Erythroblast (primary cell): ENCODE data around the gene ZFAND6.
"Not testable (repeated sequence)": the region's sequence is repeated elsewhere in the genome, so short reads cannot be mapped to it uniquely, and the experiment has no call there.

Experiments
- DNase-seq, 2 experiments: peaks; one replicate each; lab custom pipeline; 2025; lab: John Stamatoyannopoulos, UW
- GATA1 ChIP-seq: IDR thresholded peaks from 2 replicates; pipeline ENCODE4 v1.6.1; 2011; ENCODE audit warnings: low read depth, mild to moderate bottlenecking, control low read depth, low read length, moderate library complexity
- POLR2A ChIP-seq: IDR thresholded peaks from 2 replicates; pipeline ENCODE4 v1.6.1; 2011; ENCODE audit warnings: mild to moderate bottlenecking, low read length

Gene ZFAND6

DNA sequence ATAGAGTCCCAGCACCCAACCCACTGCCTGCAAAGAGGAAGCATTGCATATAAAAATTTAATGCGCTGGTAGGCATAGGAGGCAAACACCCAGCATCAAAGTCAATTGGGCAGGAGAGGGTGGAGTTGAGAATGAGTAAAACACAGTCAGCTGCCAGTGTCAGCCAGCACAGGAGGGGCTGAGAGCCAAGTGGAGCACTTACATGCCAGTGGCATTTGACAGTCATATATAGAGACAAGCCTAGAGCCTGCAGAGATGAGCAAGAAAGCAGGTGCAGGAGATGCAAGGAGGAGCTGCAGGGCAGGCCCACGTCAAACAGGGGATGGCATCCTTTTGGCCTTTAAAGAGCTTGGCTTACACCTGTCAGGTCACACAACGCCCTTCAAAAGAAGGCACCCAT is 27.6 kb upstream of the ZFAND6 start:
- TF ChIP-seq GATA1 (no peak), POLR2A (no peak)
- DNase-seq: no peak

DNA sequence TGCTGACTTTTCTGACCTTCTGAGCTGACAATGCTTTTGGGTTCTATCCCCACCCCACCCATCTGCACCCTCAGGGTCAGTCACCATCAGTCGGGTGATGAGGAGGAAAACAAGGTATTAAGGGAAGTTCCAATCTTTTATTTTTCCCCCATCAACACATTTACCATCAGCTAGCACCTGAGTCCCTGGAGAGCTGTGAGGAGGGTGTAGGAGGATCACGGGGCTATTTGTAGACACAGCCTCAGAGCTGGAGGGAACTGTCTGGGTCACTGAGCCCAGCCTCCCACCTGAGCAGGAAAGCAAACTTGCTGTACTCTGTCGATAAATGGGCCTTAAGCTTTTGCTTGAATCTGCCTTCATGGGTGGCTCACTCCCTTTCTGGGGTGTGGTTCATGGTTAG is 24.8 kb upstream of the ZFAND6 start:
- DNase-seq: no peak
- TF ChIP-seq POLR2A (no peak), GATA1 (no peak)

DNA sequence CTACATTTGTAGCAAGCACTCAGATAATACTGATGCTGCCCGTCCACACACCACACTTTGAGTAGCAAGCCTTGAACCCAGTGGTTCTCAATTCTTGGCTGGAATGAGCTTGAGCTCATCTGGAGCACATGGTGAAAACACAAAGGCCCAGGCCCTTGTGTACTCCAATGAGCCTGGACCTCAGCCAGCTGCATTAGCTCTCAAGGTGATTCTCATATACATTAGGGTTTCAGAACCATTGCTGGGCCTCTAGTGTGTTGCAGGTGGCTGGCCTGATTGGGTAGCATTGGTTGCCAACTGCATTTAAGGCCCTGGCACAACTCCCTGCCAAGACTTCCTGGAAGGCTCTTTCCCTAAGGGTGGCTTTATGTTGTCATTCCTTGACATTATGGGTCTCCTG is 23.4 kb upstream of the ZFAND6 start:
- TF ChIP-seq POLR2A (no peak), GATA1 (no peak)
- no peak for DNase-seq

DNA sequence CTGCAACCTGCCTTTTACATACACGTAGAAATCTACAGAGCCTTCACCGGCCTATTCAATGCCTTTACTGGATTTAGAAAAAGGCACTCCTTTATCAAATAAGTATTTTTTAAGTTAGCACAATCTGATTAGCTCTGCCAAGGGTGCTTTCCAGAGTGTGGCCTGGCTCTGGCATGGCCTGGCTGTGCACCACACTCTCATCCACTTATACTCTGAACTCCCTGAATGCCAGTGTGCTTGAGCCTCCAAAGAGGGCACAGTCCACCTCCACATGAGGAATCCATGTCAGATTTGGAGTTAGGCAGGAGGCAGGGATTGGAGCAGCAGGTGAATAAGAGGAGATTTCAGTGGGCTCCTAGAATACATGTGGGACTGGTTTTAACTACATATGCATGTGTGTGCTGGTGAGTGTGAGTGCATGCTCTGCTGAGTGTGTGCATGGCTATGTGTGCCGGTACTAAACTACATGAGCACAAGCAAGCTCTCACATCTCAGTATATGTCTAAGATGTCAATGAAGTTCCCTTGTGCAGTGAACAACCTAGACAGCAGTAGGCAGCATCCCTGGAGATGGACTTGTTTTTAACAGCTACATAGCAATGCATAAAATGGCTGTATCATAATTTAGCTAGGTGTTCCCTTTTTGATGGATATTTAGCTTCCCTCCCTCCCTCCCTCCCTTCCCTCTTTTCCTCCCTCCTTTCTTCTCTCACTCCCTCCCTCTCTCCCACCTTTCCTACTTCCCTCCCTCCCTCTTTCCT is 17.8 kb upstream of the ZFAND6 start:
- no peak for DNase-seq
- no peak for TF ChIP-seq GATA1
- no peak for TF ChIP-seq POLR2A

DNA sequence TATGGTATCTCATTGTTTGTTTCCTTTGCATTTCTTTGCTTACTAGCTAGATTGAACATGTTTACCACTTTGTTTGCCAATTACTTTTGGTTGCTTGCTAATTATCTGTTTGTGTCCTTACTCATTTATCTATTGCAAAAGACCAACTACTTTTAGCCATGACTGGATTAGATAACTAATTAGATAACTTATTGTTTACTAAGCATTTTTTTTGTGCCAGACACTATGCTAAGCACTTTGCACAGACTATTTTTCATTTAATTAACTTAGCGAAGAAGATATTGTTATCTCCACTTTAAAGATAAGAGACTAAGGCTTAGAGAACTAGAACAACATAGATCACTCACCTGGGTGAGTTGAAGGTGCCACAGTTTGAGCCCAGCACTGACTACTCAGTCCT is 16.9 kb upstream of the ZFAND6 start:
- DNase-seq: no peak
- TF ChIP-seq GATA1 (no peak), POLR2A (no peak)

DNA sequence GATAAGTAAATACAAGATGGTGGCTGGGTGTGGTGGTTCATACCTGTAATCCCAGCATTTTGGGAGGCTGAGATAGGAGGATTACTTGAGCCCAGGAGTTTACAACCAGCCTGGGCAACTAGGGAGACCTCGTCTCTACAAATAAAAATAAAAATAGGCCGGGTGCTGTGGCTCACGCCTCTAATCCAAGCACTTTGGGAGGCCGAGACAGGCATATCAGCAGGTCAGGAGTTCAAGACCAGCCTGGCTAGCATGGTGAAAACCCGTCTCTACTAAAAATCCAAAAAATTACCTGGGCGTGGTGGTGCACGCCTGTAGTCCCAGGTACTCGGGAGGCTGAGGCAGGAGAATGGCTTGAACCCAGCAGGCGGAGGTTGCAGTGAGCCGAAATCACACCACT is 14.3 kb upstream of the ZFAND6 start:
- not testable (repeated sequence) for DNase-seq

DNA sequence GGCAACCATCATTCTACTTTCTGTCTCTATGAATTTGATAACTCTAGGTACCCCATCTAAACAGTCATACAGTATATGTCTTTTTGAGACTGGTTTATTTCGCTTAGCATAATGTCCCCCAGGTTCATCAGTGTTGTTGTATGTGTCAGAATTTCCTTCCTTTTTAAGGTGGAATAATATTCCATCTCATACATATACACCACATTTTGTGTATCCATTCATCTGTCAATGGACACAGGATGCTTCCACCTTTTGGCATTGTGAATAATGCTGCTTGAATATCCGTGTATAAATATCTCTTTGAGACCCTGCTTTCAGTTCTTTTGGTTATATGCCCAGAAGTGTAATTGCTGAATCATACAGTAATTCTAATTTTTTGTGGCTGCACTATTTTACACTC is 10.4 kb upstream of the ZFAND6 start:
- TF ChIP-seq GATA1: no peak
- no peak for TF ChIP-seq POLR2A
- DNase-seq: no peak

DNA sequence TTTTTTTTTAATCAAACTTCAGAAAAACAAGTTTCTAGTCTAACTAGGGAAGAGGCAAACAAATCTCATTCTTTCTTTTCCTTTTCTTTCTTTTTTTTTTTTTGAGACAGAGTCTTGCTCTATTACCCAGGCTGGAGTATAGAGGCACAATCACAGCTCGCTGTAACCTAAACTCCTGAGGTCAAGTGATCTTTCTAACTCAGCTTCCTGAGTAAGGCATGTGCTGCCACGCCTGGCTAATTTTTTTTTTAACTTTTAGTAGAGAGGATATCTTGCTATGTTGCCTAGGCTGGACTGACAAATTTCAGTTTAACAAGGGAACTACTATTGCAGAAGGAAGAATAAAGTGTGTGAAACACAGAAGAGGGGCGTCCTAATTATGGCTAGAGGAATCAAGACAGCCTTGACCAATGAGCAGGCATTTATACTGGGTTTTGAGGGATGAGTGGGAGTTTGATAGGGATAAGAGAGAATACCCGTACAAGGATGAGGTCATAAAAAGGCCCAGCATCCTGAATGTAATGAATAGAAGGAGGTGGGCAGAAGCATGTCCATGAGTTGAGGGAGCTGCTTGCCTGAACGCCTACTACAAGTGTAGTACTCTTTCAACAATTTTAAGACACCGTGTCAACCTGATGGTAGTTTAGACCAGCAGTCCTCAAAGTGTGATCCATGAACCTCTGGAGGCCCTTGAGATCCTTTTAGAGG is 6.7 kb upstream of the ZFAND6 start:
- no peak for DNase-seq
- TF ChIP-seq POLR2A: no peak
- TF ChIP-seq GATA1: no peak

DNA sequence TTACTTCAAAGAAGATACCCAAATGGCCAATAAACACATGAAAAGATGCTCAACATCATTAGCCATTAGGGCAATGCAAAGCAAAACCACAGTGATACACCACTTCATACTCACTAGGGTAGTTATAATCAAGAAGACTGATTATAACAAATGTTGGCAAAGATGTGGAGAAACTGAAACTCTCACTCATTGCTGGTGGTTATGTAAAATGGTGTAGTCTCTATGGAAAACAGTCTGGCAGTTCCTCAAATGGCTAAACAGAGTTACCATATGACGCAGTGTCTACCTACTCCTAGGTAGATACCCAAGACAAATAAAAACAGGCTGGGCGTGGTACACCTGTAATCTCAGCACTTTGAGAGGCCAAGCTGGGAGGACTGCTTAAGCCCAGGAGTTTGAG is 3.5 kb upstream of the ZFAND6 start:
- TF ChIP-seq POLR2A (no peak), GATA1 (no peak)
- no peak for DNase-seq

DNA sequence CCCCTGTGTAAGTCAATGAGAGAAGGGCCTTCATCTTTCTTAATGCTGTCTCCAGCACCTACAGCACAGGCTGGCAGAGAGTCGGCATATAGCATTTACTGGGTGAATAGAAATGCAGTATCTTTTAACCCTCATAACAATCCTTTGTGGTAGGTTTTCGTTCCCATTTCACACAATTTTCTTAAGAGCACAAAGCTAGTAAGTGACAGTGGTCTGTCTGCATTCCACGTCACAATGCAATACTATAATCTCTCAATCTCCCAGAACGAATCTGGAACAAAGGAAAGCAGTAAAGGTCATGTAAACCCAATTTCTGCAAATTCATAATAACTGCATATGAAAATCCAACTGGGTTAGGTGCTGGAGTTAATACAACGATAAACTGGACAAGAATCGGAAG is 1.4 kb upstream of the ZFAND6 start:
- no peak for DNase-seq
- TF ChIP-seq POLR2A (no peak), GATA1 (no peak)

DNA sequence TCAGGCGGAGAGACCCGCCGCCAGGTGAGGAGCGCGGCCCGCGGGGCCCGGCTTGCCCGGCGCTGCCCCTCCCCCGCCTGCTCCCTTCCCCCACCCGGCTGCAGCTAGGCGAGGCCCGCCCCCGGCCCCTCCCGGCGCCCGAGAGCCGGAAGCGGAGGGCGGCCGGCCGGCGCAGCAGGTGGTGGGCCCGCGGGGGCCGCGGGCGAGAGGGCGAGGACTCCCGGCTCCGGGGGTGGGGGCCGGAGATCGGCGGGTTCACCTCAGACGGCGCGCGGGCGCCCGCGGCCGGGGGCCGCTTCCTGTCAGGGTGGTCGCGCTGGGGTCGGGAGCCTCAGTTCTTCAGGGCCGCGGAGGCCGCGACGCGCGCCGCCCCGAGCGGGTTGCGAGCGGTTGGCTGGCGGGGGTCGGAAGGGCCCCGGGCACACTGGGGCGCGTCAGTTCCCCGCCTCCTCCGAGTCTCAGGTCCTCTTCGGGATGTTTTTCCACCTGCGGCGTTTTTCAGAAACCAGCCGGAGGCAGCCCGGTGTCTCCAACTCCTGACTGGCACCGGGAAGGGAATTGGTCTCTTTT is 395 bp downstream of the ZFAND6 start:
- no peak for TF ChIP-seq POLR2A
- no peak for TF ChIP-seq GATA1
- DNase-seq: peak; percentile 75 to 93

DNA sequence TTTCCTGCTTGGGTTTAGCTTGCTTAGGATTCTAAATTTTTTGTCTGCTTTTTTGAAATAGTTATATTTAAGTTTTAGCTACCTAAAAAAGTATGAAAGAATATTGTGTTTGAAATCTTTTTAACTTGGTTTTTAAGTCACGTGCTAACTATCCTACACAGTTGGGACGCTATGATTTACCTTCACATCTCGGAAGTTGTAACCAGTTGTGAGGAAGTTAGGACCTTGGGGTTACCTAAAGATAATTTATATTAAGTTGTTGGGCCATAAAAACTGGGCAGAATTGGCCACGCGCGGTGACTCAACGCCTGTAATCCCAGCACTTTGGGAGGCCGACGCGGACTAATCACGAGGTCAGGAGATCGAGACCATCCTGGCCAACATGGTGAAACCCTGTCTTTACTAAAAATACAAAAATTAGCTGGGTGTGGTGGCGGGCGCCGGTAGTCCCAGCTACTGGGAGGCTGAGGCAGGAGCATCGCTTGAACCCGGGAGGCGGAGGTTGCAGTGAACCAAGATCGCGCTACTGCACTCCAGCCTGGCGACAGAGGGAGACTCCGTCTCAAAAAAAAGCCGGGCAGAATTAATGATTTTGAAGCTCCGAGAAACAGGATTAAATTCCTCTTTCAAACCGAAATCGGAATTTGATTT is 1.0 kb downstream of the ZFAND6 start:
- DNase-seq: peak; percentile 53 to 76
- TF ChIP-seq GATA1 (no peak), POLR2A (no peak)

DNA sequence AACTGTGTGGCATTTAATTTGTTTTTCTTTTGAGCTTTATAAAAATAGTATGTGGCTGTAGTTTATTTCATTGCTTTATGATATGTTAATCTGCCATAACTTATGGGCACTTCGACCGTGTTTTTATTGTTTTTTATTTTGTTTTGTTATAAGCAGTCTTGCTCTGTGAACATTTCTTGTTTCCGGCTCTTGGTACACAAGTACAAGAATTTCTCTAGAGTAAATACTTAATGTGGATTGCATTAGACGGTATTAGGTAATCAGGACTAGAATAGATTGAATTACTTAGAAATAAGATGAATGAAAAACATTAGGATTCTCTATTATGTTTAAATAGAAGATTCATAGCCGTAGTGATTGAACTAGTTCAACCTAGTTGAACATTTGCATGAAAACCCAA is 2.1 kb downstream of the ZFAND6 start:
- peak in 1 of 2 experiments; percentile 57 for DNase-seq
- TF ChIP-seq POLR2A (no peak), GATA1 (no peak)

DNA sequence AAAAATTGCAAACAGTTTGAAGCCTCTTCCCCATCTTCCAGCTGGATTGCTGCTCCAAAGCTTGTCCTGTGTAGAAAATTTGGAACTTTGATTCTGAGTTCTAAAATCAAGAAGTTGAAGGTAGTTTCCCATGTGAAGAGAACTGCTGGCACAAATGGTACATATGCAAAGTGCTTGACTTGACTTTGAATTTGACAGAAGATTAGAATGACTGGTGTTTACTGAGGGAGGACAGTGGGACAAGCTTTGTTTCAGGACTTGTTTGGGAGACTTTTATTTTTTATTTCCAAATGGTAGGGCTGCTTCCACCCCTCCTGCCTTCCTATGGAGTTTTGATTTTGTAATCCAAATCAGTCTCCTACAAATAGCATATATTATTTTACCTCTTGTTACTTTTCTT is 7.4 kb downstream of the ZFAND6 start:
- TF ChIP-seq POLR2A: no peak
- TF ChIP-seq GATA1: no peak
- DNase-seq: peak in 1 of 2 experiments; percentile 13

DNA sequence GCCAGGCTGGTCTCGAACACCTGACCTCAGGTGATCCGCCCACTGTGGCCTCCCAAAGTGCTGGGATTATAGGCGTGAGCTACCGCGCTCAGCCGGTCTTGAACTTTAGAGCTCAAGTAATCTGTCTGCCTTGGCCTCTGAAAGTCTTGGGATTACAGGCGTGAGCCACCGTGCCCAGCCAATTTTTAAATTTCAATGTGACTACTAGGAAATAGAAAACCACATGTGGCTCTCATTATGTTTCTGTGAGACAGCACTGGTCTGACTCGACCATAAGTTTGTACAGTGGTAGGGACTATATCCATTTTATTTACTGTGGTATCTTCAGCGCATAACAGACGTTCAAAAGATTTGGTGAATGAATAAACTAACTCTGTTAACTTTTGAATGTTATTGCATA is 9.1 kb downstream of the ZFAND6 start:
- DNase-seq: no peak
- TF ChIP-seq POLR2A (no peak), GATA1 (no peak)
